ENCODE measurements around the gene RPL18. TPM values are rescaled to one million over a fixed set of nuclear protein-coding genes. Genes with fewer than 3 reads are reported as not detected.

Gene RPL18
- total and polyA plus RNA-seq, 9 of the 15 experiments (the other 6 are each of a cell fraction or from before 2014, with no cell fraction given): 312 to 2,635 (median 1,653) TPM

GRCh38 chr19:48575931-48576622 lies 42.9 kb downstream of the RPL18 start:
- FAIRE-seq (no peak), ATAC-seq (no peak), DNase-seq (ENCODE audit: extremely low read depth in 1 of 4, low spot score in 3 of 4) (no peak)
- no peaks in the 10 kb centered on the region for H3K79me2 ChIP-seq (ENCODE audit: control insufficient read depth, insufficient read depth, low read length)
- H3K9ac ChIP-seq (ENCODE audit: insufficient read depth in 1 of 2, low read depth in 2 of 2, low read length in 2 of 2): no peak overlapping the region
- 83% methylated on average over 10 of the region's 23 CpGs for WGBS (ENCODE audit: insufficient coverage, low coverage, missing lambda C conversion rate)
- TF ChIP-seq ZNF121 (CRISPR knock-in tag; conservative IDR thresholded peaks at IDR 0.05): peak; percentile 86
- no peak for TF ChIP-seq ZBTB17 (CRISPR knock-in tag; IDR thresholded peaks at IDR 0.05)
- no peak overlapping the region for H3K27ac ChIP-seq (ENCODE audit: extremely low read depth, low read depth, low read length)
- H3K4me3 ChIP-seq: no peak overlapping the region
- peaks cover 7% of the 10 kb centered on the region in 2 experiments; a peak in 3 of 5 replicates for H3K4me1 ChIP-seq (replicated peaks in 1 of 2; ENCODE audit: control insufficient read depth in 2 of 2, insufficient read depth in 2 of 2, low read length in 2 of 2)
- no peaks in the 10 kb centered on the region for H3K9me3 ChIP-seq (replicated peaks; ENCODE audit: control insufficient read depth, insufficient read depth, low read depth, low read length)
- CTCF ChIA-PET (ENCODE audit: low intra/inter-chr PET ratio): no interaction called here
- H3K4me2 ChIP-seq (ENCODE audit: insufficient read depth, low read length): no peak overlapping the region
- H3K9me1 ChIP-seq (ENCODE audit: control insufficient read depth, insufficient read depth, low read length): no peaks in the 10 kb centered on the region
- POLR2A ChIA-PET: interaction anchor here (0.7 kb wide), 1 partner anchor 128 kb away, joined by 3 read pairs; no protein-coding TSS in a partner anchor
- in situ Hi-C loops (cut with MboI) (loop anchor here (25.0 kb wide), 1 partner anchor 1536 kb away; no protein-coding TSS in a partner anchor), intact Hi-C loops (cut with micrococcal nuclease) (no loop called here)
- no peaks in the 10 kb centered on the region for H3K36me3 ChIP-seq (ENCODE audit: control insufficient read depth, insufficient read depth, low read length)
- no peaks in the 10 kb centered on the region for H4K20me1 ChIP-seq (replicated peaks; ENCODE audit: control insufficient read depth, insufficient read depth, low read length)
- H2AFZ ChIP-seq (ENCODE audit: low read depth, low read length): no peak overlapping the region
- no TSS peak for BruUV-seq (replicated peaks)
- H3K27me3 ChIP-seq (ENCODE audit: control insufficient read depth in 2 of 2, insufficient read depth in 2 of 2, low read length in 2 of 2): no peaks in the 10 kb centered on the region

DNA sequence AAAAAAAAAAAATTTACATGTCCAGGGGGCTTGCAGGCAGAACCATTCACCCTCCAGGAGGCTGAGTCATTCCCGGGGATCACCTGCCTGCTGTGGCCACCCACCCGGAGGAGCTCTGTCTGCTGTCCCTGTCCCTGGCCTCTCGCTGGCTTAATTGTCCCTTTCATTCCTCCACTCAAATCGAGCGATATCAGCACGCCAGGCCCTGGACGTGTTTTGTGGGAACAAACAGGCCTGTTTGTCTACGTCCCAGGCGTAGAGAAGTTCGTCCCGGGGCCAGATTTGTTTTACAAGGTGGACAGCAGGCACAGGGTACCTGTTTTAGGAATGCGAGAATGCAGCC lies 45.8 kb downstream of the RPL18 start:
- Histone ChIP-seq H3K27me3 (ENCODE audit: control insufficient read depth in 2 of 2, insufficient read depth in 2 of 2, low read length in 2 of 2) (no peaks in the 10 kb centered on the region), H3K4me2 (ENCODE audit: insufficient read depth, low read length) (no peak overlapping the region), H3K4me3 (no peak overlapping the region), H3K79me2 (ENCODE audit: control insufficient read depth, insufficient read depth, low read length) (no peaks in the 10 kb centered on the region), H3K9ac (ENCODE audit: insufficient read depth in 1 of 2, low read depth in 2 of 2, low read length in 2 of 2) (peak overlapping the region in 1 of 2 experiments; percentile 5; a peak in 1 of 4 replicates), H3K9me3 (replicated peaks; ENCODE audit: control insufficient read depth, insufficient read depth, low read depth, low read length) (no peaks in the 10 kb centered on the region), H3K36me3 (ENCODE audit: control insufficient read depth, insufficient read depth, low read length) (no peaks in the 10 kb centered on the region), H3K4me1 (replicated peaks in 1 of 2; ENCODE audit: control insufficient read depth in 2 of 2, insufficient read depth in 2 of 2, low read length in 2 of 2) (peaks cover 14 to 15% of the 10 kb centered on the region in 2 experiments; a peak in 4 of 5 replicates), H4K20me1 (replicated peaks; ENCODE audit: control insufficient read depth, insufficient read depth, low read length) (no peaks in the 10 kb centered on the region), H2AFZ (ENCODE audit: low read depth, low read length) (no peak overlapping the region), H3K9me1 (ENCODE audit: control insufficient read depth, insufficient read depth, low read length) (no peaks in the 10 kb centered on the region), H3K27ac (ENCODE audit: extremely low read depth, low read depth, low read length) (no peak overlapping the region)
- FAIRE-seq (no peak), ATAC-seq (no peak), DNase-seq (ENCODE audit: extremely low read depth in 1 of 4, low spot score in 3 of 4) (no peak)
- in situ Hi-C loops (cut with MboI): no loop called here
- CTCF ChIA-PET (ENCODE audit: low intra/inter-chr PET ratio): no interaction called here
- POLR2A ChIA-PET: interaction anchor here (1.6 to 3.3 kb wide), 2 partner anchors 9 to 11 kb away, joined by 9 to 21 read pairs; no protein-coding TSS in a partner anchor
- no TSS peak for BruUV-seq (replicated peaks)
- intact Hi-C loops (cut with micrococcal nuclease): no loop called here
- WGBS (ENCODE audit: insufficient coverage, low coverage, missing lambda C conversion rate): 68% methylated on average over 11 of the region's 12 CpGs
- TF ChIP-seq STAT5A (IDR thresholded peaks at IDR 0.05; ENCODE audit: borderline replicate concordance, low read length) (no peak), ZNF586 (CRISPR knock-in tag; conservative IDR thresholded peaks at IDR 0.05) (no peak), ILF3 (IDR thresholded peaks at IDR 0.05; ENCODE audit: borderline replicate concordance) (no peak), ARID3B (CRISPR knock-in tag; IDR thresholded peaks at IDR 0.05; ENCODE audit: borderline replicate concordance) (no peak), MTA3 (IDR thresholded peaks at IDR 0.05; ENCODE audit: borderline replicate concordance) (no peak), HLTF (IDR thresholded peaks at IDR 0.05) (no peak), HNRNPL (IDR thresholded peaks at IDR 0.05; ENCODE audit: low read depth, low read length) (no peak), THRA (IDR thresholded peaks at IDR 0.05) (no peak), MIER1 (IDR thresholded peaks at IDR 0.05; ENCODE audit: low read depth) (no peak), ZNF263 (CRISPR knock-in tag; IDR thresholded peaks at IDR 0.05; ENCODE audit: borderline replicate concordance) (no peak), ZNF197 (CRISPR knock-in tag; IDR thresholded peaks at IDR 0.05; ENCODE audit: low read depth) (no peak), CBFA2T3 (IDR thresholded peaks at IDR 0.05) (no peak)

All from K562 (cell line).